NCI-H526 (cell line): ENCODE measurements around the gene APMAP.
A peak's percentile ranks its signal among the peaks of the same experiment; 100 is the strongest.
"Not testable (repeated sequence)": the region's sequence is repeated elsewhere in the genome, so short reads cannot be mapped to it uniquely, and the experiment has no call there.

ENCODE experiments used
- DNase-seq, 2 experiments: peaks; one replicate each; lab custom pipeline; 2025; lab: John Stamatoyannopoulos, UW

APMAP gene

GRCh38 chr20:24930724-24931688 is 61.5 kb downstream of the APMAP start:
- DNase-seq: peak in 1 of 2 experiments; percentile 54

DNA sequence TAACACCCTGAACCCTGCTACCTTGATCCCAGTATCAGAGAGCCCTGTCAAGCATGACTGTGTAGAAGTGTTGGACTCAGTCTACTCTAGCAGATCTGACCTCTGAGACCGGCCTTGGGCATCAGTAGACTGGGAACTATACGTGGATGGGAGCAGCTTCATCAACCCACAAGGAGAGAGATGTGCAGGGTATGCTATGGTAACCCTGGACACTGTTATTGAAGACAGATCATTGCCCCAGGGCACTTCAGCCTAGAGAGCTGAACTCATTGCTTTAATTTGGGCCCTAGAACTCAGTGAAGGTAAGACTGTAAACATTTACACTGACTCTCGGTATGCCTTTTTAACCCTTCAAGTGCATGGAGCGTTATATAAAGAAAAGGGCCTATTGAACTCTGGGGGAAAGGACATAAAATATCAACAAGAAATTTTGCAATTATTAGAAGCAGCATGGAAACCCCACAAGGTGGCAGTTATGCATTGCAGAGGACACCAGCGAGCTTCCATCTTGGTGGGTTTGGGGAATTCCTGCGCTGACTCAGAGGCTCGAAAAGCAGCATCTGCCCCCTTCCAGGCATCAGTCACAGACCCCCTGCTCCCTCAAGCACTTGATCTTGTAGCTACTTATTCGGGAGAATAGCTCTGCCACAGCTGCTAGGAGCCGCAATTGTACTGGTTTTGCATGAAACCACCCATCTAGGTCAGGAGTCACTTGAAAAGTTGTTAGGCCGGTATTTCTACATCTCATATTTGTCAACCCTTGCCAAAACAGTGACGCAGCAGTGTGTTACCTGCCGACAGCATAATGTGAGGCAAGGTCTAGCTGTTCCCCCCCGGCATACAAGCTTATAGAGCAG is 62.5 kb downstream of the APMAP start:
- DNase-seq: peak; percentile 97 to 98

- not testable (repeated sequence) for DNase-seq
These were observed 63.3 kb downstream of the APMAP start for GRCh38 chr20:24929259-24929658.

- not testable (repeated sequence) for DNase-seq
These were observed 71.8 kb downstream of the APMAP start for GRCh38 chr20:24920706-24921105.

DNA sequence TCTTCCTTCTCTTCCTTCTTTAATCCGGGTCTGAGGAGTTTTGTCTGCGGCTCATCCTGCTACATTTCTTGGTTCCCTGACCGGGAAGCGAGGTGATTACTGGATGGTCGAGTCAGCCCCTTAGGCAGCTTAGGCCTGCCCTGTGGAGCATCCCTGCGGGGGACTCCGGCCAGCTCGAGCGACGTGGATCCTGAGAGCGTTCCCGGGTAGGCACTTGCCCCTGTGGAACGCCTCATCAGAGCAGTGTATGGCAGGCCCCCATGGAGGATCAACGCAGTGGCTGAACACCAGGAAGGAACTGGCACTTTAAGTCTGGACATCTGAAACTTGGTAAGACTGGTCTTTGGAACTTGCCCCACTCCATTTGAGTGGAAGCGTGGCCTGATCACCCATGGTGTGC is 72.9 kb downstream of the APMAP start:
- DNase-seq: not testable (repeated sequence)

GRCh38 chr20:24918579-24919566 is 73.7 kb downstream of the APMAP start:
- DNase-seq: no peak

GRCh38 chr20:24917797-24918578 is 74.6 kb downstream of the APMAP start:
- peak; percentile 57 to 94 for DNase-seq

DNA sequence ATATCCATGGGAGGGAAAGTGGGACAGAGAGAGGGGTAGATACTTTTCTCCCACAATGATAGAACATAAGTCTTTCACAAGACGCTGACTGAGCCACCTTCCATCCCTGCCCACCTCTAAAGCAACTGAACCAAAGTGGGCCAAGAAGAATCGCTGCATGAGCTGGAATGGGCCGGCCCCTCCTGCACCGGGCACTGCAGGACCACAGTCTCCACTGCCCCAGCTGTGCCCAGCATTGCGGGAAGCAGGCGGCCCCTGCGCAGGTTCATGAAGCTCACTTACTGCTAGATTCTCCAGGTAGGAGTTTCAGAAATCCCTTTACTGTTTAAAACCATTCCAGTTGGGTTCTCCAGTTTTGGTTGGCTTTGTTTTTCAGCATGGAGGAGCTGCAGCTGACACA is 75.5 kb downstream of the APMAP start:
- DNase-seq: no peak

DNA sequence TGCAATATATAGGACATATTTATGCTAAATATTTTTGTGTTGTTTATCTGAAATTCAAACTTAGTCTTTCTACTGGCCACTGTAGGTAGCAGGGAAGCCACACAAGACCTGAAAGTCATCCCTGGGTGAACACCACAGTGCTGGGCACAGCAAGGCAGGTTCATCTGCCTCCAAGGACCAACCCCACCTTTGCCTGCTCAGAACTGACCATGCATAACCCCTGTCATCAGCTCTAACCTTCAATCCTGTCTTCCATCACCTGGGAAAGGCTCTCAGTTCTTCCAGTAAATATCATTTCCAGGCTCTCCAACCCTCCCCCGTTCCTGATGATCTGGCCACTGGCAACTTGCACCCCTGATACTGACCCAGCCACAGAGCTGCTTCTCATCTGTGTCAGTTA is 76.1 kb downstream of the APMAP start:
- no peak for DNase-seq

GRCh38 chr20:24915892-24916291 is 76.7 kb downstream of the APMAP start:
- no peak for DNase-seq

GRCh38 chr20:24915440-24915839 is 77.1 kb downstream of the APMAP start:
- no peak for DNase-seq

- no peak for DNase-seq
These were observed 77.9 kb downstream of the APMAP start for GRCh38 chr20:24914388-24915241.

GRCh38 chr20:24913076-24913628 is 79.4 kb downstream of the APMAP start:
- DNase-seq: no peak
